Keratinocyte (primary cell): ENCODE data around the gene SLC39A11. TPM values are rescaled to one million over a fixed set of nuclear protein-coding genes. Genes with fewer than 3 reads are reported as not detected.

Experiments used
- DNase-seq: peaks from one replicate; pipeline ENCODE4 v3.0.0-alpha.2; 2011; ENCODE audit warnings: low read depth, missing footprints, low spot score
- FAIRE-seq: peaks from 2 replicates; lab custom pipeline; 2011; peaks lifted over from hg19 to GRCh38; lab: Jason Lieb, UNC
- H2AFZ ChIP-seq: 2 replicates; pipeline ENCODE4 v1.6.0; 2012; ENCODE audit warnings: low read length, control low read depth, inconsistent platforms; ENCODE audit not compliant: control insufficient read depth
- H3K27ac ChIP-seq: 2 replicates; pipeline ENCODE4 v1.5.1; 2011; ENCODE audit warnings: low read length; ENCODE audit not compliant: control insufficient read depth, insufficient read depth
- H3K27me3 ChIP-seq: 3 replicates; pipeline ENCODE4 v1.6.0; 2011; ENCODE audit warnings: low read length; ENCODE audit not compliant: control insufficient read depth, insufficient read depth; ENCODE audit errors: extremely low read depth
- H3K36me3 ChIP-seq, 2 experiments: 2 replicates in 1 of 2; 3 replicates in 1 of 2; pipeline ENCODE4 v1.5.1; 2011; ENCODE audit warnings: low read length in 2 of 2, mild to moderate bottlenecking in 1 of 2; ENCODE audit not compliant: control insufficient read depth in 2 of 2, insufficient read depth in 2 of 2; ENCODE audit errors: extremely low read depth in 1 of 2
- H3K4me1 ChIP-seq: 3 replicates; pipeline ENCODE4 v1.5.1; 2011; ENCODE audit warnings: low read length; ENCODE audit not compliant: control insufficient read depth, insufficient read depth; ENCODE audit errors: extremely low read depth
- H3K4me2 ChIP-seq: 3 replicates; pipeline ENCODE4 v1.6.0; 2011; ENCODE audit warnings: low read depth, low read length; ENCODE audit not compliant: control insufficient read depth, insufficient read depth; ENCODE audit errors: extremely low read depth
- H3K4me3 ChIP-seq, 3 experiments: fragments of 200-600 bp in 1 of 3; sonication (generic) in 1 of 3; 2 replicates in 2 of 3; 3 replicates in 1 of 3; pipeline ENCODE4 v1.5.1; 2011 to 2016; ENCODE audit warnings: low read length in 3 of 3, mild to moderate bottlenecking in 3 of 3, control low read depth in 2 of 3, inconsistent platforms in 1 of 3, low read depth in 1 of 3, mixed read lengths in 1 of 3, mixed run types in 1 of 3, moderate library complexity in 1 of 3; ENCODE audit not compliant: control insufficient read depth in 2 of 3, insufficient read depth in 2 of 3; ENCODE audit errors: extremely low read depth in 1 of 3
- H3K79me2 ChIP-seq: 2 replicates; pipeline ENCODE4 v1.6.0; 2012; ENCODE audit warnings: low read length; ENCODE audit not compliant: control insufficient read depth, insufficient read depth
- H3K9ac ChIP-seq: 3 replicates; pipeline ENCODE4 v1.6.0; 2011; ENCODE audit warnings: low read length; ENCODE audit not compliant: control insufficient read depth, insufficient read depth; ENCODE audit errors: extremely low read depth
- H3K9me1 ChIP-seq: 3 replicates; pipeline ENCODE4 v1.6.0; 2011; ENCODE audit warnings: low read length; ENCODE audit not compliant: control insufficient read depth, insufficient read depth; ENCODE audit errors: extremely low read depth
- H3K9me3 ChIP-seq: 2 replicates; pipeline ENCODE4 v1.5.1; 2012; ENCODE audit warnings: low read depth, low read length; ENCODE audit not compliant: control insufficient read depth
- H4K20me1 ChIP-seq: 3 replicates; pipeline ENCODE4 v1.6.0; 2011; ENCODE audit warnings: low read length; ENCODE audit not compliant: control insufficient read depth, insufficient read depth; ENCODE audit errors: extremely low read depth
- EZH2 ChIP-seq: IDR thresholded peaks from one replicate; pipeline ENCODE4 v1.6.1; 2012; ENCODE audit warnings: inconsistent platforms, mild to moderate bottlenecking, low read length, moderate library complexity
- dilution Hi-C: fragments of 300-500 bp; cut with MboI; formaldehyde crosslinking; loops from one replicate; pipeline ENCODE4 v1.7.0; 2020; ENCODE audit warnings: low sequenced_read_pairs; ENCODE audit not compliant: extremely low pct_ligation_motif_present
- polyA plus RNA-seq, 5 experiments: library from polyadenylated mRNA; depleted of rRNA in 3 of 5; stranded (reverse) in 3 of 5; stranded (forward) in 1 of 5; unstranded in 1 of 5; fragments of >200 nt; gene quantifications; 1 replicate in 1 of 5; 2 replicates in 3 of 5; 3 replicates in 1 of 5; pipeline versions ENCODE4 v1.2.1 to v1.2.3, GENCODE V29; 2011 to 2012; ENCODE audit warnings: missing spikeins in 2 of 5, low read depth in 1 of 5, low replicate concordance in 1 of 5
- TF ChIP-seq, protein P1 (sequence below), 3 experiments: IDR thresholded peaks in 1 of 3; conservative IDR thresholded peaks in 1 of 3; optimal IDR thresholded peaks in 1 of 3; 2 replicates in 2 of 3; 3 replicates in 1 of 3; pipeline versions ENCODE3 to v1.5.1; 2011; ENCODE audit warnings: low read length in 3 of 3, mild to moderate bottlenecking in 3 of 3, moderate library complexity in 2 of 3, control low read depth in 1 of 3, inconsistent platforms in 1 of 3; ENCODE audit not compliant: insufficient read depth in 2 of 3; ENCODE audit errors: extremely low read depth in 1 of 3

Gene SLC39A11
- polyA plus RNA-seq, 1 donor (not counting 4 experiments of a cell fraction or from before 2014, with no cell fraction given): 11.5 TPM

- Histone ChIP-seq H3K9me1 (no peaks in the 10 kb centered on the region), H3K4me2 (no peak overlapping the region), H3K9me3 (peaks cover 6% of the 10 kb centered on the region), H3K9ac (no peak overlapping the region), H3K36me3 (no peaks in the 10 kb centered on the region), H3K27ac (no peak overlapping the region), H4K20me1 (no peaks in the 10 kb centered on the region), H3K4me1 (no peaks in the 10 kb centered on the region), H2AFZ (no peak overlapping the region), H3K4me3 (no peak overlapping the region), H3K27me3 (no peaks in the 10 kb centered on the region), H3K79me2 (no peaks in the 10 kb centered on the region)
- dilution Hi-C loops: no loop called here
- FAIRE-seq (no peak), DNase-seq (no peak)
- TF ChIP-seq, protein P1, sequence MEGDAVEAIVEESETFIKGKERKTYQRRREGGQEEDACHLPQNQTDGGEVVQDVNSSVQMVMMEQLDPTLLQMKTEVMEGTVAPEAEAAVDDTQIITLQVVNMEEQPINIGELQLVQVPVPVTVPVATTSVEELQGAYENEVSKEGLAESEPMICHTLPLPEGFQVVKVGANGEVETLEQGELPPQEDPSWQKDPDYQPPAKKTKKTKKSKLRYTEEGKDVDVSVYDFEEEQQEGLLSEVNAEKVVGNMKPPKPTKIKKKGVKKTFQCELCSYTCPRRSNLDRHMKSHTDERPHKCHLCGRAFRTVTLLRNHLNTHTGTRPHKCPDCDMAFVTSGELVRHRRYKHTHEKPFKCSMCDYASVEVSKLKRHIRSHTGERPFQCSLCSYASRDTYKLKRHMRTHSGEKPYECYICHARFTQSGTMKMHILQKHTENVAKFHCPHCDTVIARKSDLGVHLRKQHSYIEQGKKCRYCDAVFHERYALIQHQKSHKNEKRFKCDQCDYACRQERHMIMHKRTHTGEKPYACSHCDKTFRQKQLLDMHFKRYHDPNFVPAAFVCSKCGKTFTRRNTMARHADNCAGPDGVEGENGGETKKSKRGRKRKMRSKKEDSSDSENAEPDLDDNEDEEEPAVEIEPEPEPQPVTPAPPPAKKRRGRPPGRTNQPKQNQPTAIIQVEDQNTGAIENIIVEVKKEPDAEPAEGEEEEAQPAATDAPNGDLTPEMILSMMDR (optimal IDR thresholded peaks at IDR 0.05 in 1 of 3, IDR thresholded peaks at IDR 0.05 in 1 of 3, conservative IDR thresholded peaks at IDR 0.05 in 1 of 3; ENCODE audit: extremely low read depth in 1 of 3, insufficient read depth in 2 of 3, low read length in 3 of 3): no peak
- no peak for TF ChIP-seq EZH2
Measured at GRCh38 chr17:72790190-72790589, 302.3 kb downstream of the SLC39A11 start.

DNA sequence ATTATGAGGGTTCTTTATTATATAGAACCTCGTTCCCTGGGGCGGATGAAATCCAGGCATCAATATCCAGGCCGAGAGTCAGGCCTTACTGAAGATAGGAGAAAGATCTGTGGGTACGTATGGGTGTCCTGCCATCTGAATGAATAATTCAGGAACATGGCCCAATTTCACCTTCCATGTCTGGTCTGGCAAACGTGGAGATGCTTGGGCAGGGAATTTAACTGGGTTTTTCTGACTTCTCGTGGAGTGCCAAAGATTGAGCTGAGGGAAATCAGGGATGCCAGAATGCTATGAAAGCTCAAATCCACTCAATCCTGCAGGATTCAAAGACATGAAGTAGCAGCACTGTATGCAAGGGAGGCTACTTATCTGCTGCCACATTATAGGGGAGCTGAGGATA lies 302.8 kb downstream of the SLC39A11 start:
- no peaks in the 10 kb centered on the region for H3K79me2 ChIP-seq
- H3K4me3 ChIP-seq: no peak overlapping the region
- no peak overlapping the region for H2AFZ ChIP-seq
- FAIRE-seq: no peak
- no peak overlapping the region for H3K27ac ChIP-seq
- TF ChIP-seq, protein P1 (optimal IDR thresholded peaks at IDR 0.05 in 1 of 3, IDR thresholded peaks at IDR 0.05 in 1 of 3, conservative IDR thresholded peaks at IDR 0.05 in 1 of 3; ENCODE audit: extremely low read depth in 1 of 3, insufficient read depth in 2 of 3, low read length in 3 of 3): no peak
- no peak for TF ChIP-seq EZH2
- no peaks in the 10 kb centered on the region for H3K4me1 ChIP-seq
- no peaks in the 10 kb centered on the region for H3K36me3 ChIP-seq
- H3K9me3 ChIP-seq: peaks cover 5% of the 10 kb centered on the region
- no peak overlapping the region for H3K4me2 ChIP-seq
- dilution Hi-C loops: no loop called here
- no peak for DNase-seq
- no peaks in the 10 kb centered on the region for H3K9me1 ChIP-seq
- H3K27me3 ChIP-seq: no peaks in the 10 kb centered on the region
- H3K9ac ChIP-seq: no peak overlapping the region
- H4K20me1 ChIP-seq: no peaks in the 10 kb centered on the region
